H1 (cell line): ENCODE results near the gene EXOG. TPM values are rescaled to one million over a fixed set of nuclear protein-coding genes. Genes with fewer than 3 reads are reported as not detected.

Experiments
- CTCF ChIA-PET: fragments of 300-600 bp; sonication (Branson Sonifier 250); formaldehyde crosslinking; loops from one replicate; lab custom pipeline; 2021; ENCODE audit not compliant: partially characterized antibody; lab: Charles Lee
- POLR2A ChIA-PET: fragments of 300-600 bp; sonication (Branson Sonifier 250); formaldehyde crosslinking; loops from one replicate; lab custom pipeline; 2021; ENCODE audit warnings: inconsistent platforms; ENCODE audit not compliant: partially characterized antibody; lab: Charles Lee
- DNase-seq, 2 experiments: peaks; one replicate each; pipeline versions ENCODE4 v3.0.0 to v3.0.0-alpha.2; 2010 to 2022; ENCODE audit warnings: low spot score in 2 of 2, low read depth in 1 of 2, mixed read lengths in 1 of 2
- FAIRE-seq: peaks from 2 replicates; lab custom pipeline; 2011; peaks lifted over from hg19 to GRCh38; lab: Jason Lieb, UNC
- H2AFZ ChIP-seq: 2 replicates; pipeline ENCODE4 v1.8.1; 2012; ENCODE audit warnings: low read length, inconsistent platforms
- H2AK5ac ChIP-seq: 2 replicates; pipeline ENCODE4 v1.6.1; 2013; ENCODE audit warnings: low read depth, low read length
- H2BK120ac ChIP-seq: replicated peaks from 2 replicates; pipeline ENCODE3; 2013; ENCODE audit warnings: low read depth, low read length, inconsistent platforms
- H2BK12ac ChIP-seq: 2 replicates; pipeline ENCODE4 v1.6.1; 2013; ENCODE audit warnings: low read depth, low read length
- H2BK15ac ChIP-seq: 2 replicates; pipeline ENCODE4 v1.6.1; 2013; ENCODE audit warnings: low read length
- H2BK20ac ChIP-seq: 2 replicates; pipeline ENCODE4 v1.6.1; 2013; ENCODE audit warnings: low read length
- H2BK5ac ChIP-seq: 2 replicates; pipeline ENCODE4 v1.6.1; 2013; ENCODE audit warnings: low read depth, low read length
- H3K14ac ChIP-seq: 2 replicates; pipeline ENCODE4 v1.6.1; 2013; ENCODE audit warnings: inconsistent platforms; ENCODE audit not compliant: insufficient read length
- H3K18ac ChIP-seq: 2 replicates; pipeline ENCODE4 v1.6.1; 2013; ENCODE audit warnings: low read length; ENCODE audit errors: extremely low read depth
- H3K23ac ChIP-seq: 2 replicates; pipeline ENCODE4 v1.6.1; 2013; ENCODE audit warnings: inconsistent platforms; ENCODE audit not compliant: insufficient read length
- H3K23me2 ChIP-seq: 2 replicates; pipeline ENCODE4 v1.6.1; 2013; ENCODE audit warnings: low read depth, low read length
- H3K27ac ChIP-seq: 2 replicates; pipeline ENCODE4 v1.6.1; 2011; ENCODE audit warnings: low read depth, low read length, inconsistent platforms
- H3K27me3 ChIP-seq, 4 experiments: replicated peaks in 1 of 4; 1 replicate in 1 of 4; 2 replicates in 3 of 4; pipeline versions ENCODE4 v1.6.1 to v1.8.1; 2011 to 2013; ENCODE audit warnings: low read length in 3 of 4, mild to moderate bottlenecking in 3 of 4, inconsistent platforms in 2 of 4, mixed read lengths in 2 of 4, moderate library complexity in 1 of 4; ENCODE audit not compliant: control insufficient read depth in 3 of 4, insufficient read depth in 3 of 4; ENCODE audit errors: extremely low read depth in 1 of 4
- H3K36me3 ChIP-seq, 4 experiments: 2 replicates each; pipeline versions ENCODE4 v1.6.1 to v1.8.1; 2011 to 2013; ENCODE audit warnings: mild to moderate bottlenecking in 4 of 4, low read length in 3 of 4, moderate library complexity in 2 of 4, control low read depth in 1 of 4, inconsistent platforms in 1 of 4; ENCODE audit not compliant: insufficient read depth in 4 of 4, control insufficient read depth in 2 of 4
- H3K4ac ChIP-seq: replicated peaks from 2 replicates; pipeline ENCODE3; 2013; ENCODE audit warnings: low read length, low read depth, mixed read lengths, inconsistent platforms; ENCODE audit not compliant: insufficient read length
- H3K4me1 ChIP-seq, 4 experiments: replicated peaks in 1 of 4; 1 replicate in 1 of 4; 2 replicates in 3 of 4; pipeline versions ENCODE4 v1.6.1 to v1.8.1; 2011 to 2013; ENCODE audit warnings: low read length in 3 of 4, inconsistent platforms in 2 of 4, mixed read lengths in 1 of 4; ENCODE audit not compliant: insufficient read depth in 4 of 4, control insufficient read depth in 3 of 4
- H3K4me2 ChIP-seq, 2 experiments: 2 replicates each; pipeline versions ENCODE4 v1.6.1 to v1.8.1; 2011 to 2013; ENCODE audit warnings: low read depth in 2 of 2, low read length in 2 of 2, control low read depth in 1 of 2, inconsistent platforms in 1 of 2, mild to moderate bottlenecking in 1 of 2; ENCODE audit not compliant: insufficient read depth in 1 of 2
- H3K4me3 ChIP-seq, 4 experiments: fragments of 200-600, 300-600 bp in 1 of 4; sonication (generic), shearing (Covaris generic), sonication (Bioruptor Twin) in 1 of 4; 2 replicates each; pipeline versions ENCODE4 v1.5.1 to v1.8.1; 2011 to 2016; ENCODE audit warnings: low read length in 4 of 4, low read depth in 3 of 4, control low read depth in 2 of 4, inconsistent platforms in 2 of 4, mild to moderate bottlenecking in 2 of 4, mixed read lengths in 1 of 4, moderate library complexity in 1 of 4; ENCODE audit not compliant: insufficient read depth in 2 of 4; ENCODE audit errors: extremely low read depth in 1 of 4
- H3K56ac ChIP-seq: replicated peaks from 2 replicates; pipeline ENCODE3; 2013; ENCODE audit warnings: low read depth, mild to moderate bottlenecking, mixed read lengths, low read length, inconsistent platforms; ENCODE audit not compliant: insufficient read length
- H3K79me1 ChIP-seq: 2 replicates; pipeline ENCODE4 v1.6.1; 2013; ENCODE audit warnings: low read depth, low read length, control low read depth
- H3K79me2 ChIP-seq, 2 experiments: 2 replicates each; pipeline versions ENCODE4 v1.6.1 to v1.8.1; 2012 to 2013; ENCODE audit warnings: low read length in 2 of 2, mild to moderate bottlenecking in 2 of 2, inconsistent platforms in 1 of 2; ENCODE audit not compliant: insufficient read depth in 2 of 2, control insufficient read depth in 1 of 2
- H3K9ac ChIP-seq, 4 experiments: replicated peaks in 1 of 4; 1 replicate in 1 of 4; 2 replicates in 3 of 4; pipeline versions ENCODE4 v1.6.1 to v1.8.1; 2011 to 2013; ENCODE audit warnings: low read depth in 3 of 4, low read length in 3 of 4, control low read depth in 2 of 4, mild to moderate bottlenecking in 2 of 4, moderate library complexity in 2 of 4, inconsistent platforms in 1 of 4; ENCODE audit errors: extremely low read depth in 1 of 4
- H3K9me3 ChIP-seq, 2 experiments: 2 replicates each; pipeline versions ENCODE4 v1.6.1 to v1.8.1; 2012 to 2013; ENCODE audit warnings: mild to moderate bottlenecking in 2 of 2, moderate library complexity in 2 of 2, control low read depth in 1 of 2, inconsistent platforms in 1 of 2, low read depth in 1 of 2, low read length in 1 of 2, mixed read lengths in 1 of 2; ENCODE audit not compliant: insufficient read depth in 2 of 2
- H4K20me1 ChIP-seq, 2 experiments: replicated peaks in 1 of 2; 2 replicates each; pipeline versions ENCODE3 to v1.8.1; 2011 to 2013; ENCODE audit warnings: inconsistent platforms in 2 of 2, low read length in 2 of 2, mild to moderate bottlenecking in 1 of 2; ENCODE audit not compliant: insufficient read depth in 2 of 2, control insufficient read depth in 1 of 2
- H4K5ac ChIP-seq: 2 replicates; pipeline ENCODE4 v1.6.1; 2013; ENCODE audit warnings: low read length, low read depth, mixed read lengths, inconsistent platforms; ENCODE audit not compliant: insufficient read length
- H4K8ac ChIP-seq: 2 replicates; pipeline ENCODE4 v1.8.0; 2013; ENCODE audit warnings: mild to moderate bottlenecking, moderate library complexity, low read length, inconsistent platforms; ENCODE audit not compliant: insufficient read depth; ENCODE audit errors: extremely low read depth
- H4K91ac ChIP-seq: replicated peaks from 2 replicates; pipeline ENCODE3; 2013; ENCODE audit warnings: low read length, mixed read lengths, inconsistent platforms; ENCODE audit not compliant: insufficient read length
- CHD2 ChIP-seq: IDR thresholded peaks from 2 replicates; pipeline ENCODE4 v1.6.1; 2012; ENCODE audit warnings: low read length, improper control_type of control experiment
- EP300 ChIP-seq, 2 experiments: IDR thresholded peaks; 1 replicate in 1 of 2; 2 replicates in 1 of 2; pipeline ENCODE4 v1.6.1; 2011 to 2012; ENCODE audit warnings: low read depth in 2 of 2, low read length in 2 of 2, mild to moderate bottlenecking in 2 of 2, borderline replicate concordance in 1 of 2, inconsistent platforms in 1 of 2, moderate library complexity in 1 of 2
- EZH2 ChIP-seq: fragments of 200-600 bp; sonication (generic); IDR thresholded peaks from 2 replicates; pipeline ENCODE4 v1.7.1; 2012; ENCODE audit warnings: low read depth, mild to moderate bottlenecking, moderate library complexity, low read length, inconsistent platforms; ENCODE audit not compliant: severe bottlenecking
- HDAC2 ChIP-seq, 2 experiments: fragments of 300-600 bp in 1 of 2; sonication (generic) in 1 of 2; IDR thresholded peaks; 2 replicates each; pipeline ENCODE4 v1.6.1; 2011 to 2012; ENCODE audit warnings: low read depth in 2 of 2, low read length in 2 of 2, mild to moderate bottlenecking in 2 of 2, moderate library complexity in 2 of 2, borderline replicate concordance in 1 of 2, inconsistent platforms in 1 of 2
- HDAC6 ChIP-seq: IDR thresholded peaks from one replicate; pipeline ENCODE4 v1.7.1; 2012; ENCODE audit warnings: low read depth, mild to moderate bottlenecking, inconsistent platforms, low read length, moderate library complexity
- KDM5A ChIP-seq: fragments of 200-600 bp; IDR thresholded peaks from 2 replicates; pipeline ENCODE4 v1.7.1; 2012; ENCODE audit warnings: mild to moderate bottlenecking, low read length, inconsistent platforms, mixed read lengths
- NANOG ChIP-seq: IDR thresholded peaks from 2 replicates; pipeline ENCODE4 v1.6.1; 2011; ENCODE audit warnings: low read length, low read depth, mild to moderate bottlenecking, inconsistent platforms; ENCODE audit not compliant: insufficient read depth, poor library complexity, severe bottlenecking
- POU5F1 ChIP-seq: IDR thresholded peaks from 2 replicates; pipeline ENCODE4 v1.6.1; 2011; ENCODE audit warnings: low read depth, mild to moderate bottlenecking, low read length, moderate library complexity
- SP4 ChIP-seq: IDR thresholded peaks from 2 replicates; pipeline ENCODE4 v1.6.1; 2012; ENCODE audit warnings: low read length, inconsistent platforms
- SRF ChIP-seq: IDR thresholded peaks from 2 replicates; pipeline ENCODE4 v1.6.1; 2011; ENCODE audit warnings: mild to moderate bottlenecking, low read depth, low read length, moderate library complexity
- WGBS, 2 experiments: shearing (Covaris generic) in 1 of 2; methylation state at CpG; one replicate each; pipeline versions ENCODE4 v1.1.6 to v1.1.7; 2013 to 2015; ENCODE audit warnings: low lambda C conversion rate in 2 of 2, mixed read lengths in 2 of 2, inconsistent platforms in 1 of 2, low coverage in 1 of 2, missing lambda C conversion rate in 1 of 2; ENCODE audit not compliant: insufficient replicate concordance in 2 of 2, insufficient coverage in 1 of 2, insufficient read length in 1 of 2; ENCODE audit errors: extremely low coverage in 1 of 2, missing lambda C conversion rate in 1 of 2; 5-methylcytosine and 5-hydroxymethylcytosine counted together
- polyA plus RNA-seq, 7 experiments: library from polyadenylated mRNA; depleted of rRNA in 3 of 7; stranded (reverse) in 5 of 7; unstranded in 2 of 7; fragments of >200 nt in 5 of 7; fragments of 200-250 nt in 2 of 7; gene quantifications; 1 replicate in 5 of 7; 2 replicates in 1 of 7; 4 replicates in 1 of 7; pipeline versions ENCODE4 v1.2.1 to v1.2.3, GENCODE V29; 2011 to 2013; ENCODE audit warnings: missing spikeins in 2 of 7, mixed read lengths in 2 of 7
- total RNA-seq: library from RNA; stranded (reverse); fragmentation: NEBNext Ultra II Directional; extraction: Animal tissue kit (Norgen Biotek cat#: 25700); gene quantifications from 2 replicates; pipeline ENCODE4 v1.2.1, GENCODE V29; 2021
- TF ChIP-seq, protein P1 (sequence below): IDR thresholded peaks from 2 replicates; pipeline ENCODE4 v1.6.1; 2012; ENCODE audit warnings: inconsistent platforms
- TF ChIP-seq, protein P2 (sequence below): IDR thresholded peaks from 2 replicates; pipeline ENCODE4 v1.6.1; 2011; ENCODE audit warnings: low read depth, mild to moderate bottlenecking, low read length; ENCODE audit not compliant: insufficient read depth

EXOG gene
- total and polyA plus RNA-seq, 2 of the 8 experiments (the other 6 are each of a cell fraction or from before 2014, with no cell fraction given), result 7.2 to 12.9 TPM

- no peak overlapping the region for H2BK20ac ChIP-seq
- POLR2A ChIA-PET, result interaction anchor here (0.7 to 1.7 kb wide), 2 partner anchors 34 to 37 kb away, joined by 3 to 6 read pairs; no protein-coding TSS in a partner anchor
- WGBS, 2 experiments, result 93% methylated on average over 2 of the region's 2 CpGs; no CpG with 5 or more reads in 1 of the 2 experiments
- TF ChIP-seq CHD2 (no peak), EP300 (IDR thresholded peaks at IDR 0.05; ENCODE audit: borderline replicate concordance in 1 of 2, low read depth in 2 of 2, low read length in 2 of 2) (no peak), NANOG (no peak), POU5F1 (no peak), SRF (no peak), SP4 (no peak), HDAC6 (no peak), HDAC2 (IDR thresholded peaks at IDR 0.05; ENCODE audit: borderline replicate concordance in 1 of 2, low read depth in 2 of 2, low read length in 2 of 2) (no peak), KDM5A (no peak), EZH2 (no peak)
- TF ChIP-seq, protein P1, sequence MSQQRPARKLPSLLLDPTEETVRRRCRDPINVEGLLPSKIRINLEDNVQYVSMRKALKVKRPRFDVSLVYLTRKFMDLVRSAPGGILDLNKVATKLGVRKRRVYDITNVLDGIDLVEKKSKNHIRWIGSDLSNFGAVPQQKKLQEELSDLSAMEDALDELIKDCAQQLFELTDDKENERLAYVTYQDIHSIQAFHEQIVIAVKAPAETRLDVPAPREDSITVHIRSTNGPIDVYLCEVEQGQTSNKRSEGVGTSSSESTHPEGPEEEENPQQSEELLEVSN, result no peak
- TF ChIP-seq, protein P2, sequence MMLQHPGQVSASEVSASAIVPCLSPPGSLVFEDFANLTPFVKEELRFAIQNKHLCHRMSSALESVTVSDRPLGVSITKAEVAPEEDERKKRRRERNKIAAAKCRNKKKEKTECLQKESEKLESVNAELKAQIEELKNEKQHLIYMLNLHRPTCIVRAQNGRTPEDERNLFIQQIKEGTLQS, result no peak
These were observed 6.4 kb upstream of the EXOG start for GRCh38 chr3:38489766-38490165.

More at GRCh38 chr3:38489766-38490165, 6.4 kb upstream of the EXOG start:
- H2BK15ac ChIP-seq, result no peak overlapping the region
- H3K36me3 ChIP-seq, result peaks cover 0 to 14% (median 10%) of the 10 kb centered on the region in 4 experiments; a peak in 4 of 8 replicates
- H3K4me1 ChIP-seq, result no peaks in the 10 kb centered on the region
- no peak overlapping the region for H4K8ac ChIP-seq
- H2BK5ac ChIP-seq, result no peak overlapping the region
- H3K14ac ChIP-seq, result no peak overlapping the region
- no peaks in the 10 kb centered on the region for H3K23me2 ChIP-seq
- H2AFZ ChIP-seq, result no peak overlapping the region
- no peak overlapping the region for H2BK12ac ChIP-seq
- peaks cover 2 to 3% of the 10 kb centered on the region in 2 experiments for H4K20me1 ChIP-seq
- H3K79me1 ChIP-seq, result peaks cover 4% of the 10 kb centered on the region
- H3K27ac ChIP-seq, result no peak overlapping the region
- no peak overlapping the region for H4K5ac ChIP-seq
- no peak overlapping the region for H3K4me2 ChIP-seq
- no peaks in the 10 kb centered on the region for H3K9me3 ChIP-seq
- DNase-seq, result no peak
- 0 out of 4 replicates have a peak, but pooled peaks cover 0 to 5% of the 10 kb centered on the region in 2 experiments for H3K79me2 ChIP-seq
- no peak overlapping the region for H3K4ac ChIP-seq
- no peak overlapping the region for H3K9ac ChIP-seq
- no peak overlapping the region for H3K56ac ChIP-seq
- no peak overlapping the region for H3K18ac ChIP-seq
- CTCF ChIA-PET, result interaction anchor here (1.1 to 3.7 kb wide), 7 partner anchors 10 to 173 kb away, joined by 3 to 22 read pairs (median 5); partner anchors contain the start of gene XYLB
- no peak overlapping the region for H2AK5ac ChIP-seq
- H2BK120ac ChIP-seq, result no peak overlapping the region
- no peak overlapping the region for H4K91ac ChIP-seq
- no peaks in the 10 kb centered on the region for H3K27me3 ChIP-seq
- H3K4me3 ChIP-seq, result no peak overlapping the region
- no peak for FAIRE-seq
- no peak overlapping the region for H3K23ac ChIP-seq
